Lower leg skin (tissue), 4 donors: ENCODE data around the gene GPR21. TPM values are rescaled to one million over a fixed set of nuclear protein-coding genes. Genes with fewer than 3 reads are reported as not detected.

ENCODE experiments used
- DNase-seq, 2 donors: peaks; one replicate each; pipeline ENCODE4 v3.0.0-alpha.2; 2019; ENCODE audit warnings: low spot score in 2 of 2
- H3K4me3 ChIP-seq: fragments of 200-600 bp; sonication (generic); 2 replicates; pipeline ENCODE4 v1.5.1; 2017; ENCODE audit warnings: mild to moderate bottlenecking, low read depth; ENCODE audit not compliant: poor library complexity, severe bottlenecking
- CTCF ChIP-seq, 3 donors: fragments of 450-650 bp; IDR thresholded peaks; one replicate each; pipeline ENCODE4 v1.5.1; 2016; ENCODE audit warnings: antibody characterized with exemption in 3 of 3, mild to moderate bottlenecking in 3 of 3, moderate library complexity in 2 of 3
- POLR2A ChIP-seq, 2 donors: fragments of 450-650 bp; IDR thresholded peaks; one replicate each; pipeline ENCODE4 v1.6.1; 2016 to 2017; ENCODE audit warnings: antibody characterized with exemption in 2 of 2, mild to moderate bottlenecking in 1 of 2, moderate library complexity in 1 of 2
- WGBS, 2 donors: methylation state at CpG; one replicate each; pipeline ENCODE4 v1.1.5; 2018; 5-methylcytosine and 5-hydroxymethylcytosine counted together
- intact Hi-C: fragments of 100-400 bp; cut with DNase I; formaldehyde crosslinking; loops from one replicate; pipeline ENCODE4 v1.15.0; 2023; ENCODE audit warnings: low total_unique reads
- total RNA-seq, 4 donors: library from RNA; depleted of rRNA; stranded (reverse); fragments of >200 nt; gene quantifications; one replicate each; pipeline ENCODE4 v1.1.0, GENCODE V29; 2016

Gene GPR21
- total RNA-seq, 4 donors from 2014 or later: 1.3 to 2.7 TPM; not detected in 2

- DNase-seq: no peak
- WGBS, 2 donors: 99% methylated on average over 7 of the region's 7 CpGs
- intact Hi-C loops: no loop called here
- no peak for TF ChIP-seq POLR2A (IDR thresholded peaks at IDR 0.05)
- no peak for TF ChIP-seq CTCF (IDR thresholded peaks at IDR 0.05)
- no peak overlapping the region for H3K4me3 ChIP-seq
These were observed 27.7 kb downstream of the GPR21 start for GRCh38 chr9:123061216-123061615.

GRCh38 chr9:123062351-123063176 is 29.1 kb downstream of the GPR21 start:
- intact Hi-C loops: no loop called here
- TF ChIP-seq POLR2A (IDR thresholded peaks at IDR 0.05) (no peak), CTCF (IDR thresholded peaks at IDR 0.05) (no peak)
- WGBS, 2 donors: 73 to 82% methylated on average over 7 of the region's 7 CpGs
- DNase-seq: no peak
- no peak overlapping the region for H3K4me3 ChIP-seq

GRCh38 chr9:123063177-123063598 is 29.7 kb downstream of the GPR21 start:
- TF ChIP-seq POLR2A (IDR thresholded peaks at IDR 0.05) (no peak), CTCF (IDR thresholded peaks at IDR 0.05) (no peak)
- no peak overlapping the region for H3K4me3 ChIP-seq
- intact Hi-C loops: no loop called here
- WGBS, 2 donors: 60 to 62% methylated on average over 2 of the region's 2 CpGs
- no peak for DNase-seq

- intact Hi-C loops: no loop called here
- H3K4me3 ChIP-seq: no peak overlapping the region
- WGBS, 2 donors: 93 to 96% methylated on average over 11 of the region's 11 CpGs
- no peak for DNase-seq
- TF ChIP-seq POLR2A (IDR thresholded peaks at IDR 0.05) (no peak), CTCF (IDR thresholded peaks at IDR 0.05) (no peak)
These were observed 30.4 kb downstream of the GPR21 start for GRCh38 chr9:123063896-123064295.

GRCh38 chr9:123064716-123065115 is 31.2 kb downstream of the GPR21 start:
- WGBS, 2 donors: 67 to 86% methylated on average over 2 of the region's 2 CpGs
- no peak for DNase-seq
- intact Hi-C loops: no loop called here
- TF ChIP-seq CTCF (IDR thresholded peaks at IDR 0.05): no peak
- no peak for TF ChIP-seq POLR2A (IDR thresholded peaks at IDR 0.05)
- no peak overlapping the region for H3K4me3 ChIP-seq
